ENCODE results near the gene TMEM141.

Gene TMEM141

GRCh38 chr9:136806631-136807201 lies 15.6 kb downstream of the TMEM141 start:
- Histone ChIP-seq H3K79me2 (ENCODE audit: insufficient read depth, low read length) (peaks cover 46% of the 10 kb centered on the region), H3K27ac (ENCODE audit: low read length) (0 out of 2 replicates have a peak overlapping the region, but pooled peaks have one; percentile 0), H3K4me3 (ENCODE audit: low read depth in 1 of 2, low read length in 2 of 2) (peak overlapping the region; percentile 22 to 84; a peak in 3 of 4 replicates), H2AFZ (ENCODE audit: low read depth, low read length) (no peak overlapping the region), H3K9ac (ENCODE audit: low read depth, low read length) (peak overlapping the region; percentile 71), H3K4me2 (ENCODE audit: insufficient read depth, low read length) (peak overlapping the region; percentile 95), H4K20me1 (ENCODE audit: insufficient read depth, low read length) (peaks cover 16% of the 10 kb centered on the region; the same call in 1 of the 2 replicates), H3K36me3 (ENCODE audit: insufficient read depth, low read length) (peaks cover 30% of the 10 kb centered on the region), H3K4me1 (ENCODE audit: insufficient read depth, low read length) (peaks cover 37% of the 10 kb centered on the region), H3K27me3 (ENCODE audit: insufficient read depth, low read length, poor library complexity) (no peaks in the 10 kb centered on the region), H3K9me3 (ENCODE audit: insufficient read depth, low read length, severe bottlenecking) (no peaks in the 10 kb centered on the region)
- ATAC-seq (ENCODE audit: insufficient read depth, low read depth), result no peak
- DNase-seq, result no peak
- no peak for TF ChIP-seq EZH2 (IDR thresholded peaks at IDR 0.05; ENCODE audit: borderline replicate concordance, low read depth, low read length, severe bottlenecking)
- TF ChIP-seq, protein P1, sequence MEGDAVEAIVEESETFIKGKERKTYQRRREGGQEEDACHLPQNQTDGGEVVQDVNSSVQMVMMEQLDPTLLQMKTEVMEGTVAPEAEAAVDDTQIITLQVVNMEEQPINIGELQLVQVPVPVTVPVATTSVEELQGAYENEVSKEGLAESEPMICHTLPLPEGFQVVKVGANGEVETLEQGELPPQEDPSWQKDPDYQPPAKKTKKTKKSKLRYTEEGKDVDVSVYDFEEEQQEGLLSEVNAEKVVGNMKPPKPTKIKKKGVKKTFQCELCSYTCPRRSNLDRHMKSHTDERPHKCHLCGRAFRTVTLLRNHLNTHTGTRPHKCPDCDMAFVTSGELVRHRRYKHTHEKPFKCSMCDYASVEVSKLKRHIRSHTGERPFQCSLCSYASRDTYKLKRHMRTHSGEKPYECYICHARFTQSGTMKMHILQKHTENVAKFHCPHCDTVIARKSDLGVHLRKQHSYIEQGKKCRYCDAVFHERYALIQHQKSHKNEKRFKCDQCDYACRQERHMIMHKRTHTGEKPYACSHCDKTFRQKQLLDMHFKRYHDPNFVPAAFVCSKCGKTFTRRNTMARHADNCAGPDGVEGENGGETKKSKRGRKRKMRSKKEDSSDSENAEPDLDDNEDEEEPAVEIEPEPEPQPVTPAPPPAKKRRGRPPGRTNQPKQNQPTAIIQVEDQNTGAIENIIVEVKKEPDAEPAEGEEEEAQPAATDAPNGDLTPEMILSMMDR (IDR thresholded peaks at IDR 0.05; ENCODE audit: borderline replicate concordance, extremely low read depth, low read length, poor library complexity, severe bottlenecking), result no peak

GRCh38 chr9:136807281-136808074 lies 16.3 kb downstream of the TMEM141 start, which contains the start of gene RABL6:
Gene RABL6 (plus strand): TSS chr9:136807948. CDS start chr9:136808197, 249 bp downstream.
- Histone ChIP-seq H3K27ac (ENCODE audit: low read length) (peak within 1 kb of the TSS; percentile 81), H3K4me3 (ENCODE audit: low read depth in 1 of 2, low read length in 2 of 2) (peak within 1 kb of the TSS; percentile 83 to 84; a peak in 3 of 4 replicates), H3K4me1 (ENCODE audit: insufficient read depth, low read length) (peaks cover 37% of the 10 kb centered on the region), H3K79me2 (ENCODE audit: insufficient read depth, low read length) (peaks cover 53% of the 10 kb centered on the region), H3K4me2 (ENCODE audit: insufficient read depth, low read length) (peak within 1 kb of the TSS; percentile 95), H3K9me3 (ENCODE audit: insufficient read depth, low read length, severe bottlenecking) (no peaks in the 10 kb centered on the region), H2AFZ (ENCODE audit: low read depth, low read length) (peak within 1 kb of the TSS; percentile 82), H3K9ac (ENCODE audit: low read depth, low read length) (peak within 1 kb of the TSS; percentile 71), H4K20me1 (ENCODE audit: insufficient read depth, low read length) (peaks cover 17% of the 10 kb centered on the region; the same call in 1 of the 2 replicates), H3K27me3 (ENCODE audit: insufficient read depth, low read length, poor library complexity) (no peaks in the 10 kb centered on the region), H3K36me3 (ENCODE audit: insufficient read depth, low read length) (peaks cover 30% of the 10 kb centered on the region)
- DNase-seq (peak; percentile 81), ATAC-seq (ENCODE audit: insufficient read depth, low read depth) (peak; percentile 79)
- no peak for TF ChIP-seq EZH2 (IDR thresholded peaks at IDR 0.05; ENCODE audit: borderline replicate concordance, low read depth, low read length, severe bottlenecking)

DNA sequence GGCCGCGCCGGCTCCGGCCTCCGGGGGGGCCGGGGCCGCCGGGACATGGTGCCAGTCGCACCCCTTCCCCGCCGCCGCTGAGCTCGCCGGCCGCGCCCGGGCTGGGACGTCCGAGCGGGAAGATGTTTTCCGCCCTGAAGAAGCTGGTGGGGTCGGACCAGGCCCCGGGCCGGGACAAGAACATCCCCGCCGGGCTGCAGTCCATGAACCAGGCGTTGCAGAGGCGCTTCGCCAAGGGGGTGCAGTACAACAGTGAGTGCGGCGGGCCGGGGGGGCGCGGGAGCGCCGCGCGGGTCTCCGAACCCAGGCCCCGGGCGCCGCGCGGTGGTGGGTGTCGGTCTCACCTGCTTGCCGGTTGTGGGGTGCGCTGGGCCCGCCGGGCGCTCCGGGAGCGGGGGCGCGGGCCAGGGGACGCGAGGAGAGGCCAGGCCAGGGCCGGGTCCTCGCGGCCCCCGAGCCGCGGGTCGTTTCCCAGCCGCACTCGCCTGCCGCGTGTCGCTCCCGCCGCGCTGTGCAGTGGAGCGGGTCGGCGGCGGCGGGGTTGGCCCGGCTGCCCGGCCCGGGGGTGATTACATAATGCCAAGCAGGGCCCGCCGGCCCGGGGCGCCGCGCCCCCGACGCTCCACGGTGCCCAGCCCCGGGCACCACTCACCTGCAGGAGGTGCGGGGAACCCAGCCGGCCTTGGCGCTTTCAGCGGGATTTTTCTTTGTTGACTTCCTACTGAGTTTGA lies 17.1 kb downstream of the TMEM141 start:
- TF ChIP-seq EZH2 (IDR thresholded peaks at IDR 0.05; ENCODE audit: borderline replicate concordance, low read depth, low read length, severe bottlenecking), result no peak
- TF ChIP-seq, protein P1 (IDR thresholded peaks at IDR 0.05; ENCODE audit: borderline replicate concordance, extremely low read depth, low read length, poor library complexity, severe bottlenecking), result peak; percentile 11
- Histone ChIP-seq H3K27me3 (ENCODE audit: insufficient read depth, low read length, poor library complexity) (no peaks in the 10 kb centered on the region), H3K79me2 (ENCODE audit: insufficient read depth, low read length) (peaks cover 61% of the 10 kb centered on the region), H3K4me2 (ENCODE audit: insufficient read depth, low read length) (peak overlapping the region; percentile 81), H3K9ac (ENCODE audit: low read depth, low read length) (peak overlapping the region; percentile 71), H4K20me1 (ENCODE audit: insufficient read depth, low read length) (peaks cover 24% of the 10 kb centered on the region; the same call in 1 of the 2 replicates), H3K4me1 (ENCODE audit: insufficient read depth, low read length) (peaks cover 37% of the 10 kb centered on the region), H3K4me3 (ENCODE audit: low read depth in 1 of 2, low read length in 2 of 2) (peak overlapping the region; percentile 83 to 84; a peak in 3 of 4 replicates), H3K27ac (ENCODE audit: low read length) (peak overlapping the region; percentile 61), H2AFZ (ENCODE audit: low read depth, low read length) (peak overlapping the region; percentile 77), H3K36me3 (ENCODE audit: insufficient read depth, low read length) (peaks cover 38% of the 10 kb centered on the region), H3K9me3 (ENCODE audit: insufficient read depth, low read length, severe bottlenecking) (no peaks in the 10 kb centered on the region)
- DNase-seq (peak; percentile 47), ATAC-seq (ENCODE audit: insufficient read depth, low read depth) (peak; percentile 56)
